Measurements from ENCODE around the gene GSG1L. TPM values are rescaled to one million over a fixed set of nuclear protein-coding genes. Genes with fewer than 3 reads are reported as not detected.

GSG1L gene
- total RNA-seq, 1 donor = not detected

- DNase-seq (ENCODE audit: low read depth in 2 of 3, low spot score in 2 of 3) = no peak
These were observed 281.3 kb downstream of the GSG1L start for GRCh38 chr16:27781981-27782880.

- DNase-seq (ENCODE audit: low read depth in 2 of 3, low spot score in 2 of 3) = no peak
These were observed 282.4 kb downstream of the GSG1L start for GRCh38 chr16:27781195-27781524.

GRCh38 chr16:27780468-27781194 lies 282.9 kb downstream of the GSG1L start:
- no peak for DNase-seq (ENCODE audit: low read depth in 2 of 3, low spot score in 2 of 3)

- DNase-seq (ENCODE audit: low read depth in 2 of 3, low spot score in 2 of 3) = no peak
These were observed 283.8 kb downstream of the GSG1L start for GRCh38 chr16:27779641-27780164.

GRCh38 chr16:27778926-27779570 lies 284.5 kb downstream of the GSG1L start:
- DNase-seq (ENCODE audit: low read depth in 2 of 3, low spot score in 2 of 3) = no peak

- DNase-seq (ENCODE audit: low read depth in 2 of 3, low spot score in 2 of 3) = no peak
These were observed 285.2 kb downstream of the GSG1L start for GRCh38 chr16:27778171-27778925.

- no peak for DNase-seq (ENCODE audit: low read depth in 2 of 3, low spot score in 2 of 3)
These were observed 286.0 kb downstream of the GSG1L start for GRCh38 chr16:27777527-27777926.

- no peak for DNase-seq (ENCODE audit: low read depth in 2 of 3, low spot score in 2 of 3)
These were observed 286.8 kb downstream of the GSG1L start for GRCh38 chr16:27776556-27777225.

GRCh38 chr16:27775254-27775653 lies 288.3 kb downstream of the GSG1L start:
- no peak for DNase-seq (ENCODE audit: low read depth in 2 of 3, low spot score in 2 of 3)

- no peak for DNase-seq (ENCODE audit: low read depth in 2 of 3, low spot score in 2 of 3)
These were observed 288.7 kb downstream of the GSG1L start for GRCh38 chr16:27774779-27775178.

- no peak for DNase-seq (ENCODE audit: low read depth in 2 of 3, low spot score in 2 of 3)
These were observed 290.2 kb downstream of the GSG1L start for GRCh38 chr16:27773344-27773743.

- no peak for DNase-seq (ENCODE audit: low read depth in 2 of 3, low spot score in 2 of 3)
These were observed 291.3 kb downstream of the GSG1L start for GRCh38 chr16:27772093-27772825.

- DNase-seq (ENCODE audit: low read depth in 2 of 3, low spot score in 2 of 3) = no peak
These were observed 292.2 kb downstream of the GSG1L start for GRCh38 chr16:27771201-27771910.

- DNase-seq (ENCODE audit: low read depth in 2 of 3, low spot score in 2 of 3) = no peak
These were observed 293.0 kb downstream of the GSG1L start for GRCh38 chr16:27770271-27771196.

- DNase-seq (ENCODE audit: low read depth in 2 of 3, low spot score in 2 of 3) = no peak
These were observed 293.8 kb downstream of the GSG1L start for GRCh38 chr16:27769561-27770255.

GRCh38 chr16:27768651-27769272 lies 294.8 kb downstream of the GSG1L start:
- DNase-seq (ENCODE audit: low read depth in 2 of 3, low spot score in 2 of 3) = no peak

Data from hematopoietic multipotent progenitor cell (in vitro differentiated cells).